HG03565 (cell line): Measurements from ENCODE around the gene PAXIP1.
A peak's percentile ranks its signal among the peaks of the same experiment; 100 is the strongest.
"Not testable (repeated sequence)": the region's sequence is repeated elsewhere in the genome, so short reads cannot be mapped to it uniquely, and the experiment has no call there.

Experiments
- ATAC-seq: cut with Tn5 transposase; IDR thresholded peaks from one replicate; pipeline ENCODE4 v1.9.1; 2021; ENCODE audit warnings: mild to moderate bottlenecking, moderate library complexity; ENCODE audit not compliant: unreplicated experiment

PAXIP1 gene

DNA sequence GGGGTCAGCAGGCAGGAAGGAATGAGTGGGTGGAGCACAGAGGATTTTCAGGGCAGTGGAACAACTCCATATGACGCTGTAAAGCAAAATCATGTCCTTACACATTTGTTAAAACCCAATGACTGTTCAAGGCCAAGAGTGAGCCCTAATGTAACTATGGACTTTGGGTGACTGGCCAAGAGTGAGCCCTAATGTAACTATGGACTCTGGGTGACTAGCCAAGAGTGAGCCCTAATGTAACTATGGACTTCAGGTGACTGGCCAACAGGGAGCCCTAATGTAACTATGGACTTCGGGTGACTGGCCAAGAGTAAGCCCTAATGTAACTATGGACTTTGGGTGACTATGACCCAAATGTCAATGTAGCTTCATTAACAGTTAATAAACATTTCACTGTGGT, 52.0 kb downstream of the PAXIP1 start:
- ATAC-seq, result no peak

DNA sequence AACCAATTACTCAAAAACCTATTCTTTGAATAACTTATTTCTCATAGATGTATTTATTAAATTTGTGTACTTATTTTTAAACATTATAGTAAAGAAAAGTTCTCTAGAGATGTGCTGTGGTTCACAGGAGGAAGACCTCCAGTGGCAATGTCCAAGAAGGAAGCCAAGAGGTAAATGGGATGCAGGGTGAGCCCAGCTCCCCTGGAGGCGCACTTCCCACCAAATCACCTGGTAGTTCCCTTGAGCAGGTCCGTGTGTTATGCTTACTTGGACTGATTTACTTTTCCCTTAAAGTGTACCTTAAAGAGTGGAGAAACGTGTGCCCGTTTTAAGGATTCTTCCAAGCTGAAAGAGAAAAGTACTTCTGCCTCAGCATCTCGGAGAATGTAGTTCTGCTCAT, 55.3 kb downstream of the PAXIP1 start:
- ATAC-seq, result no peak

DNA sequence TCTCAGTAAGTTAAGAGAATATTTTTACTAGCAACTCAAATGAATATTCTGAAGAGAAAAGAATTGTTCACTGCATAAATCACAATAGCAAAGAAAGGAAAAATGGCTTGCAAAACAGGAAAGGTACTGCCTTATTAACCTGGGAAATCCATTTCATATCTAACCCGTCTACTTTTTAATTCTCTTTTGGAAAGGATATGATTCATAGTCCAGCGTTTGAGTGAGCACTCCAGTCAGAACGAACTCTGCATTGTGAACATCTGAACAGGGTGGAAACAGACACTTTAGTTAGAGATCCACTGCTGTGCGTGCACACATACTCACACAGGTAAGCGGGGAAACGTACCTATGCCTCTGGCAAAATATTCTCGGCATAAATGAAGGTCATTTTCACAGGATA, 56.8 kb downstream of the PAXIP1 start:
- no peak for ATAC-seq

DNA sequence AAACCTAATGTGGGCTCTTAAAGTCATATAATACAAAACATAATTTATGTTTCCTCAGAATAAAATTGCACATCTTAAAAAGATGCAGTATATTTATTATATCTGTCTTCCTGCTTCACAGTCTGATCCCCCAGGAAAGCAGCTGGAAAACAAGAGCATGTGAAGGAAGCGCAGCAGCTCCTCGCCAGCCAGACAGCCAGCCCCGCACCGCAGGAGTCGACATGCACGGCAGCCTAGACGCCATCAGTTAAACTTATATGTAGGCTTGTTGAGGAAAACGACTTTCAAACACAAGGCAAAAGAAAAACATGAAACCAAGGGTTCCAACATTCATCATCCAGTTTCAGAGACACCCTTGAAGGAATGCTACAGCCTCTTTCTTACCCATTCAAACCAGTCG, 59.0 kb downstream of the PAXIP1 start:
- no peak for ATAC-seq

DNA sequence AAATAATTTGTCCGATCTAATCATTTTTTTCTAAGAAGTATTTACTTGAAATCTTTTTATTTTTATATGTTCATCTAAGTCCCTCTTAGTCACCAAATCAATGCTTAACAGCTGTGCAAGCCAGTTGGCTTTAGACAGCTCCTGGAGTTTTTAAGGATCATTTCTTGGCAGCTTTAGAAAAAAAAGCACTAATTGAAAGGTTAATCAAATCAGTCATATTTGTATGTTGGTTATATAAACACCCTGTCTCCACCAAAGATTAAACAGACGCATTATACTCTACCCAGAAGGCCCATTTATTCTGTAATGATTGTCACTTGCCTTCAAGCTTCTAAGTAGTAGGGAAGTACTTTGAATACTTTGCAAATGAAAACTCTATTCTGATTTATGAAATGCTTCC, 60.2 kb downstream of the PAXIP1 start:
- no peak for ATAC-seq

DNA sequence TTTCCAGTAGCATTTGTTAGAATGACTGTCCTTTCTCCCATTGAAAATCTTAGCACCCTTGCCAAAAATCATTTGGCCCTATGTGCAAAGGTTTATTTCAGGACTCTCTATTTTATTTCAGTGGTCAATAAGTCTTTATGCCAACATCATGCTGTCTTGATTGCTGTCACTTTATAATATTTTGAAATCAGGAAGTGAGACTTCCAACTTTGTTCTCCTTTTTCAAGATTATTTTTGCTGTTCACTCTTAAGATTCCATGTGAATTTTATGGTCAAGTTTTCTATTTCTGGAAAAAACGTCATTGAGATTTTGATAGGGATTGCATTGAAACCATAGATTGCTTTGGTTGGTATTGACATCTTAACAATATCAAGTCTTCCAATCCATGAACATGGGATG, 65.1 kb downstream of the PAXIP1 start:
- ATAC-seq, result no peak

DNA sequence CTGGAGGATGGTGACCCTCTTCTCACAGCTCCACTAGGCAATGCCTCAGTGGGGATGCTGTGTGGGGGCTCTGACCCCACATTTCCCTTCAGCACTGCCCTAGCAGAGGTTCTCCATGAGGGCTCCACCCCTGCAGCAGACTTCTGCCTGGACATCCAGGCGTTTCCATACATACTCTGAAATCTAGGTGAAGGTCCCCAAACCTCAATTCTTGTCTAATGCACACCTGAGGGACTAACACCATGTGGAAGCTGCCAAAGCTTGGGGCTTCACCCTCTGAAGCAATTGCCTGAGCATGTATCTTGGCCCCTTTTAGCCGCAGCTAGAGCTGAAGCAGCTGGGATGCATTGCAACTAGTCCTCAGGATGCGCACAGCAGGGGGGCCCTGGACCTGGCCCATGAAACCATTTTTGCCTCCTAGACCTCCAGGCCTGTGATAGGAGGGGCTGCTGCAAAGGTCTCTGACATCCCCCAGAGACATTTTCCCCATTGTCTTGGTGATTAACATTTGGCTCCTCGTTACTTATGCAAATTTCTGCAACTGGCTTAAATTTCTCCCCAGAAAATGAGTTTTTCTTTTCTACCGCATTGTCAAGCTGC, 68.5 kb downstream of the PAXIP1 start:
- ATAC-seq, result not testable (repeated sequence)

DNA sequence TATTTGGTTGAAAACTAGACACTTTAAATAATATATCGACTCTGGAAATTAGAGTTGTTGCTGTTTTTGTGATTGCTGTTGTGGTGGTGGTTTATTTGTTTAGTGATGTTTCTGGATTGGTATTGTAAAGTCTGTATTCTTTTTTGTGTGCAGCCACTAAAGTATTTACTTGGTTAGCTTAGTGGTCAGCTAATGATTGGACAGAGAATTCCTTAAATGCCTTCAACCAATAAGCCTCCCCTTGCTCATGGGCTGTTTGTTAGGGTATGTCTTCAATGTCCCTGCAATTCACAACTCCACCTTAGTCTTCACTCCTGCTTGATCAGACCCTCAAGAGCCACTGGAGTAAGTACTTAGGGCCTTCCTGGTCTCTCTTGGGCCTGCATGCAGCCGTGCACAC, 71.0 kb downstream of the PAXIP1 start:
- ATAC-seq, result no peak

DNA sequence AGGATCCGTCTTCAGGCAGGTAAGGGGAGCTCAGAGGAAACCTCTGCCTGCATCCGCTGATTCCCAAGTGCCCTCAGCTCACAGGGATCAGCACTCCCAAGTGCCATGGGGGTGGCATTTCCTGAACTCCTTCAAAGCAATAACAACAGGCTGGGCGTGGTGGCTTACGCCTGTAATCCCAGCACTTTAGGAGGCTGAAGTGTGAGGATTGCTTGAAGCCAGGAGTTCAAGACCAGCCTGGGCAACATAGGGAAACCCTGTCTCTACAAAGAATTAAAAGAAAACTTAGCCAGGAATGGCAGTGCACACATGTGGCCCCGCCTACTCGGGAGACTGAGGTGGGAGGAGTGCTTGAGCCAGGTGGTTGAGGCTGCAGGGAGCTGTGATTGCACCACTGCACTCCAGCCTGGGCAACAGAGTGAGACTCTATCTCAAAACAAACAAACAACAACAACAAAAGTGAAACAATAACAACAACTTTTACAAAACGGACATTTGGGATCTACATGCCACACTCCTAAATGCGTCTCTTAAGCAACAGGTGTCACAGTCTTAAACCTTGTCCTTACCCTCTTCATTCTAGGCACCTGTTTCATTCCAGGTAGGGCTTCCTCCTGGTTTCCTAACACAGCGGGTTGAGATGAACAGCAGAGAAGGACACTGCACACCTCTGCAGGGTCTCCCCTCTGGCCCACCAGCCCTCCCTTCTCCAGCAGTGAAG, 73.8 kb downstream of the PAXIP1 start:
- ATAC-seq, result no peak

DNA sequence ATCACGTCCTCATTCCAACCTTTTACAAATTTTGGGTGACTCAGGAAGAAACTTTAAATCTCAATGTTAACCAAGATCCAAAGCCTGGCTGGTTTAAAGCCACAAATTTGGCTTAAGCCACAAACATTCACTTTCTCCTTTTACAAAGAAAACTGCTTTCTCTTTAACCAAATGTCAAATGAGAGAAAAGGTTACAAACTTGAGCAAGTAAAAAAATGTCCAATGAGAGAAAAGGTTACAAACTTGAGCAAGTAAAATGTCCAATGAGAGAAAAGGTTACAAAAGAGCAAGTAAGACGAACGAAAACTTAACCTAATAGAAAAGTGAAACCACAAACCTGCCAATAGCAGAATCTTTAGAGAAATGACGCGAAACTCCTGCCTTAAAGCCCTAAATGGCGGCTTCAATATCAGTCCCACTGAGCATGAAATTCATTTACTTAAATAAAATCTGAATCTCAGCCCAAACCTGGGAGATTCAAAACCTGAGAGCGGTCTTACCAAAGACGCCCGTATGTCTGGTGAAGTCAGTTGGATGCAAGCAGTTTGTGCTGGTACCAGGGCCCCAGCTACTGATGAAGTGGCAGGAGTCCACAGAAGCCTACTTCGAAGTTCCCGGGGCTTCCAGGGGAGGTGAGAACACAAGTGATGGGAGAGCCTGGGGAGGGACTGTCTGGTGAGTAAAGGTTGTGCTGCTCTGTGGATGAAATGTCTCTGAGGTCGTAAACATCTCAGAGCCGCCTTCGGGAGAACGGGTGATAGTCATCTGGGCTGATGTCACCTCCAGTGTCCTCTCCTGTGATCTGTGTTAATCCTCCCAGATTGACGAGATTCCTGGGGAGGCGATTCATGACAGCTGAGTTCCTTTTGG, 74.6 kb downstream of the PAXIP1 start:
- ATAC-seq, result peak; percentile 82

DNA sequence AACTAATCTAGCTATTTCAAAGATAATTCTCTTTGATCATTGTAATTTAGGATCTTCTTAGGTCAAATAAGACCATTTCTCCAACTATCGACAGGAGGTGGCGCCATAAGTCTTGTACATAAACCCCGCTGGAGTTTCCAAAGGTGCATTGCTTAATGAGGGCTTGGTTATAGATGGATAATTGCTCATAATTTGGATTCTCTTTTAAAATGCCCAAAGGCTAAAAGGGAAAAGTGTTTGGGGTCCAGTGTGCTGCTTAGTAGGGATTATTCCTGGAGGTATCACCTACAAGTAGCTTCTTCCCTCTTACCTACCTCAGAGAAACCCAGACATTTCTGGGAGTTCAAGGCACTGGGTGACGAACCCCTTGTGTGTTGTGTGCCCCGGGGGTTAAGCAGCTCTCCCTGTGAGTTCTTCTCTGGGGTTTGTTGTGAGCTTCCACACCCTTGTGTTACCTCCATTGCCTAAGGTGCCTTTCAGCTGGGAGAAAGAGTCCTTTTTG, 75.2 kb downstream of the PAXIP1 start:
- peak; percentile 39 for ATAC-seq

DNA sequence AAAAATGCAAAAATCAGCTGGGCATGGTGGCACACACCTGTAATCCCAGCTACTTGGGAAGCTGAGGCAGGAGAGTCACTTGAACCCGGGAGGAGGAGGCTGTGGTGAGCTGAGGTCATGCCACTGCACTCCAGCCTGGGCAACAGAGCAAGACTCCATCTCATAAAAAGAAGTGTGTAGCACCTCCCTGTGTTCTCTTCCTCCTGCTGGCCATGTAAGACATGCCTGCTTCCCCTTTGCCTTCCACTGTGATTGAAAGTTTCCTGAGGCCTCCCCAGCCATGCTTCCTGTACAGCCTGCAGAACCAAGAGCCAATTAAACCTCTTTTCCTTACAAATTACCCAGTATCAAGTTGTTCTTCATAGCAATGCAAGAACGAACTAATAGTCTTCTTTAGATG, 80.5 kb downstream of the PAXIP1 start:
- ATAC-seq, result not testable (repeated sequence)

DNA sequence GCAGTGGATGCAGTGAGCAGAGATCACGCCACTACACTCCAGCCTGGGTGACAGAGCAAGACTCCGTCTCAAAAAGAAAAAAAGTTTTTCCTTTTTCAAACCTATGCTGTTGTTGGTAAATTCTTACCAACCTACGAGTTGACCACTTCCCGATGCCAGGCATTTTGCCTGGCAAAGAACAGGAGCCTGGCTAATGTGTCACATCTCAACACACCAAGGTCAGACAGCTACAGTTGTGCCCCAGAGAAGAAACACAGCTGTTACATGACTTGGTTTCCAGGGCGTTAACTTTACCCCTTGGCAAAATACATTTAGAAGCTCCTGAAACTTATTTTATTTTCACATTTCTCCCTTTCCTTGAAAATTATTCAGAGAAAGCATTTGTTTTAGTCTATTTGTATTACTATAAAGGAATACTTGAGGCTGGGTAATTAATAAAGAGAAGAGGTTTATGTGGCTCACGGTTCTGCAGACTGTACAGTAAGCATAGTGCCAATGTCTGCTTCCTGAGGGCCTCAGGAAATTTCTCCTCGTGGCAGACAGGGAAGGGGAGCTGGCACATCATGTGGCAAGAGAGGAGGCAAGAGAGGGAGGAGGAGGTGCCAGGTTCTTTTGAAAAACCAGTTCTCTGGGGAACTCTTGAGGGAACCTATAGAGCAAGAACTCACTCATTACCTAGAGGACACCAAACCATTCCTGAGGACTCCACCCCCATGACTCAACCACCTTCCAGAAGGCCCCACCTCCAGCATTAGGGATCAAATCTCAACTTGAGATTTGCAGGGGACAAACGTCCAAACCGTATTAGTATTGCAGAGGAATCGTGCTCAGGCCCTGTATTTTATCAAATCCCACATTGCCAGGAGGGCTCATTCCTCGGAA, 83.3 kb downstream of the PAXIP1 start:
- no peak for ATAC-seq

DNA sequence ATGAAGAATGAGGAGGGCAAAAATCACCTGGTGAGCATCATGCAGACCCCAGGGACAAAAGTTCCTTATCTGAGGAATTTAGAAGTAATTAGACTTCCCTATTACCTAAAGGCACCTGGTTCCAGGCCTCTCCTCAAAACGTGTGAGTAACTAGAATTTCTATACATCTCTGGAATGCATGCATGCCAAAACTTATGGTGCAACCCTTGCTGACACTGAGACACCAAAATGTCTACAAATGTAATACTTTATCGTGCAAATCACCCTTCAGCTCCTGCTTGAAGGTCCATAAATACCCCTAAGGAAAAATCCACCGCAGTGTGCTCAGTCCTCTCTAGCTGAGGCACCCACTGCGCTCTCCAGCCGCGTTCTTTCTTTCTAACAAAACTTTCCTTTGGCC, 84.2 kb downstream of the PAXIP1 start:
- no peak for ATAC-seq

DNA sequence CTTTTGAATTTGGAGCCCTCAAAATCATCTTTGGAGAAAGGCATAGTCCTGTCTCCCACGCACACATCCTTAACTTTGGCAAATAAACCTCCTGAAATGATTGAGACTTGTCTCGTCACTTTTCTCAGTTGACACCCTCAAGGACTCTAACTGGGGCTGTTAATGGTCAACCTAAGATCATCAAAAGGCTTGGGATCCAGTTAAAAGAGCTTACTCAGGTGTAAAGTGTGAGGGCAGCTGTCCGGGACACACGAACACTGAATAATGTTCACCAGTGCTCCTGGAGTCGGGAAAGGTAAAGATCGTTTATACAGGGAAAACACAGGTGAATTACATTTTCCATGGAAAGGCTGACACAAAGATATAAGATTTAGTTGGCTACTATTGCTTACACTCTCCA, 84.7 kb downstream of the PAXIP1 start:
- ATAC-seq, result no peak

DNA sequence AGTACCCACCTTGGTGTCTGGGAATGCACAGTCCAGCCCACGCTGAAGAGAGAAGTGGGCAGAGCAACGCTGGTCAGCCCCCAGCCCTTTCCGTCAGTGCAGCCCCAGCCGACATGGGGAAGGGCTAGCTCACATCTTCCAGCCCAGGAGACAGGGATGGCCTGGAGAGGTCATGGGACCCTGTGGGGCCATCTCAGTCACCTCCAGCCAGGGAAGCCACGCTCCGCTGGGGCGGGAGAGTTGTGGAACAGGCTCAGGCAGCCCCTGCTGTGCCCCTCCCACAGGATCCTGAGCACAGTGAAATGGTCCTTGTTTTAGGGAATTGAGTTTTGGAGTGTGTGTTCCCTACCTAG, 85.1 kb downstream of the PAXIP1 start:
- no peak for ATAC-seq

DNA sequence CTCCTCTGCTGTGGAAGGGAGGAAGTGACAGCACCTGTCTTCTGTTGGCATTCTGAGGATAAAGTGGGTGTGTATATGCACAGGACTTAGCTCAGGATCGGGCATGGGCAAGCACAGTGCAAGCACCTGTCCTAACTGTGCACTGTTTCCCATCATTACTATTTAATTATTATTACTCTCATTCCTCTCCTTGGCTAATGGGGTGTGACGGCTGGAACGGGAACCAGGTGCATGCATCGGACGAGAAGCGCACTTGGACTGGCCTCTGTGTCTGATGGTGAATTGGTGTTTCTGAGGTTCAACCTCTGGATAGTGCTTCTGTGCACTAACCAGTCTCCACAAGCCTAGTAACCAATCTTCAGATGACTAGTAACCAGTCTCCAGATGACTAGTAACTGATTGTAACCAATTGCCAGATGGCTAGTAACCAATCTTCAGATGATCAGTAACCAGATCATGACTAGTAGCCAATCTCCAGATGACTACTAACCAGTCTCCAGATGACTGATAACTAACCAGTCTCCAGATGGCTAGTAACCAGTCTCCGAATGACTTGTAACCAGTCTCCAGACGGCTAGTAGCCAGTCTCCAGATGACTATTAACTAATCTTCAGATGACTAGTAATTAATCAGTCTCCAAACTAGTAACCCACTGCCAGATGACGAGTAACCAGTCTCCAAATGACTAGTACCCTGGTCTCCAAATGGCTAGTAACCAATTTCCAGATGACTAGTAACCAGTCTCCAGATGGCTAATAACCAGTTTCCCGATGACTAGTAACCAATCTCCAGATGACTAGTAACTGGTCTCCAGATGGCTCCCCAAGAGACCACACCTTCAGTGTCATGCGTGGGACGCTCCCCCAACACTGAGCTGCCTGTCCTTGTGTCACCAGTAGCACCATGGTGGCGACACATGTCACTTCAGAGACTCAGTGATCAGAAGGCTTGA, 85.8 kb downstream of the PAXIP1 start:
- ATAC-seq, result no peak

DNA sequence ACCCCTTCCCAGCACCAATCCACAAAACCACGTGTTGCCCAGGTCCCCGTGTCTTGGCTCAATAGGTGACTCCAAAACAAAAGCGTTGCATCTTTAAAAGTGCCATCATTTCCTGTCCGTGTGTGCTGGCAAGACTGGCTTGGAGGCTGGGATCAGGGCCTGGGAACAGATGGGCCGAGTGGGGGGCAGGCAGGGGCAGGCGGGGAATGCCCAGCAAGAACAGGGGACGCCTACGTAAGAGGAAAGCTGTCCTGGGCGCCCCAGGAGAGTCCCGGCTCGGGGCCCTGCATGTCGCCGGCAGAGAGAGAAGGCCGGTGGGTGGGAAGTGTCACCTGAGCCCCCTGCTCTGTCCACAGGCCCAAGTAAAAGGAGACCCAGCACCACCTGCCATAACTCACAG, 86.5 kb downstream of the PAXIP1 start:
- ATAC-seq, result no peak

DNA sequence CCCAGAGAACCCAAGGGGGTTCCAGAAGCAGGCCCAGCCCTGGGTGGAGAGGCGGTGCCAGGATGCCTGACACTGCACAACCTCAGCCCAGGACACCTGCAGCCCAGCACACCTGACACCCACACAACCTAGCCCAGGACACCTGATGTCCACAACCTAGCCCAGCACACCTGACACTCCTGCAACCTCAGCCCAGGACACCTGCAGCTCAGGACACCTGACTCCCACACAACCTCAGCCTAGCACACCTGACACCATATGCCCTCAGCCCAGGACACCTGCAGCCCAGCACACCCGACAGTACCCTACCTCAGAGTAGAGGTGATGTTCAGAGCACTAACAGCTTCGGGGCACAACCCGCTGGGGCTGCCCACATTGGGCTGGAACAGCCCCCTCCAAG, 87.3 kb downstream of the PAXIP1 start:
- ATAC-seq, result no peak

DNA sequence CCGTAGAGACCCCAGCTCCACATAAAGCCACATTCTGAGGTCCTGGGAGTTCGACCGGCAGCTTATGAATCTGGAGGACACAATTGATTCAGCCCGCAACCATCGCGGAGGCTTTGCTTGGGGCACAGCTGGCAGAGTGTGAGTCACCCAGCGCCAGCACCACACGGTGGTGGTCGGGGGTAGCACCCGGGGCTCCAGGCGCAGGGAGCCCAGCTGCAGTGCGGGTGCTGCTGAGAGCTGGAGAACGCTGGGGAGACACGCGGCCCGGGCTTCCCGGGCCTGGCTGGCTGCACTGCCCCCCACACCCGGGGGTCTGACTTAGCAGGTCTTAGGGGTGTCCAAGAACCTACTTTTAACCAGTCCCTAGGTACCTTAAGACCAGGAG, 87.9 kb downstream of the PAXIP1 start:
- ATAC-seq, result no peak
